Neural cell (in vitro differentiated cells): ENCODE results near the gene CELA2B.

Experiments
- CTCF ChIP-seq: fragments of 450-650 bp; IDR thresholded peaks from 2 replicates; pipeline ENCODE4 v1.5.1; 2014; ENCODE audit warnings: antibody characterized with exemption, mild to moderate bottlenecking, moderate library complexity; ENCODE audit not compliant: poor library complexity, severe bottlenecking
- EP300 ChIP-seq: fragments of 450-650 bp; conservative IDR thresholded peaks from 2 replicates; pipeline ENCODE4 v1.6.1; 2014; ENCODE audit warnings: antibody characterized with exemption, mild to moderate bottlenecking, moderate library complexity; ENCODE audit not compliant: poor library complexity, severe bottlenecking
- EZH2 ChIP-seq: fragments of 200-600, 300-800 bp; shearing (Covaris generic), sonication (generic); IDR thresholded peaks from 2 replicates; pipeline ENCODE4 v1.6.1; 2014; ENCODE audit warnings: antibody characterized with exemption, low read length, borderline replicate concordance, mild to moderate bottlenecking; ENCODE audit not compliant: insufficient read depth, poor library complexity, severe bottlenecking
- MXI1 ChIP-seq: fragments of 450-650 bp; conservative IDR thresholded peaks from 2 replicates; pipeline ENCODE4 v1.6.1; 2014; ENCODE audit warnings: antibody characterized with exemption, mild to moderate bottlenecking; ENCODE audit not compliant: poor library complexity, severe bottlenecking
- POLR2AphosphoS5 ChIP-seq: IDR thresholded peaks from 2 replicates; pipeline ENCODE4 v1.6.1; 2012
- RAD21 ChIP-seq: fragments of 450-650 bp; conservative IDR thresholded peaks from 2 replicates; pipeline ENCODE4 v1.6.1; 2014; ENCODE audit warnings: antibody characterized with exemption, mild to moderate bottlenecking, moderate library complexity
- REST ChIP-seq: IDR thresholded peaks from 2 replicates; pipeline ENCODE4 v1.6.1; 2012; ENCODE audit warnings: borderline replicate concordance
- TAF1 ChIP-seq: IDR thresholded peaks from 2 replicates; pipeline ENCODE4 v1.6.1; 2012; ENCODE audit warnings: low read depth

- TF ChIP-seq CTCF (no peak), POLR2AphosphoS5 (no peak), TAF1 (no peak), EP300 (no peak), RAD21 (no peak), EZH2 (no peak), REST (no peak), MXI1 (no peak)
Measured at GRCh38 chr1:15510611-15511405, 34.9 kb downstream of the CELA2B start.
